ENCODE measurements around the gene COL3A1.

DNA sequence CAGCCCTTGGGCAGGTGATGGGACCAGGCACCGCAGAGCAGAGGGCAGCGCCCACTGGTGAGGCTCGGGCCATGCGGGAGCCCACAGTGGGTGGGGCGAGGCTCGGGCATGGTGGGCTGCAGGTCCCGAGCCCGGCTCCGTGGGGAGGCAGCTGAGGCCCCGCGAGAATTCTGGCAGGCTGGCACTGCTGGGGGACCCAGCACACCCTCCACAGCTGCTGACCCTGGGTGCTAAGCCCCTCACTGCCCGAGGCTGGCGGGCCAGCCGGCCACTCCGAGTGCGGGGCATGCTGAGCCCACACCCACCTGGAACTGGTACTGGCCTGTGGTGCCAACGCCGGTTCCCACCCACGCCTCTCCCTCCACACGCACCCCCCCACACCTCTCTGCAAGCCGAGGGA, 29.7 kb upstream of the COL3A1 start:
- no peak for TF ChIP-seq POLR2AphosphoS5 (IDR thresholded peaks at IDR 0.05; ENCODE audit: low read depth, low read length)
- TF ChIP-seq POLR2A (IDR thresholded peaks at IDR 0.05; ENCODE audit: low read depth, low read length) = no peak
